VCaP (cell line): ENCODE data around the gene TEKTIP1.

Experiments
- H3K27ac ChIP-seq: fragments of 450-650 bp; 2 replicates; pipeline ENCODE4 v1.5.1; 2017
- CTCF ChIP-seq: fragments of 450-650 bp; conservative IDR thresholded peaks from 2 replicates; pipeline ENCODE4 v1.5.1; 2017; ENCODE audit warnings: mild to moderate bottlenecking, moderate library complexity

The TEKTIP1 gene

GRCh38 chr19:3522421-3523360 is 16.3 kb upstream of the TEKTIP1 start:
- TF ChIP-seq CTCF: no peak
- no peak overlapping the region for H3K27ac ChIP-seq

GRCh38 chr19:3523361-3524077 is 15.5 kb upstream of the TEKTIP1 start:
- H3K27ac ChIP-seq: no peak overlapping the region
- TF ChIP-seq CTCF: no peak

- no peak for TF ChIP-seq CTCF
- H3K27ac ChIP-seq: no peak overlapping the region
These were observed 14.7 kb upstream of the TEKTIP1 start for GRCh38 chr19:3524078-3524842.

- no peak overlapping the region for H3K27ac ChIP-seq
- TF ChIP-seq CTCF: no peak
These were observed 14.0 kb upstream of the TEKTIP1 start for GRCh38 chr19:3524904-3525451.

DNA sequence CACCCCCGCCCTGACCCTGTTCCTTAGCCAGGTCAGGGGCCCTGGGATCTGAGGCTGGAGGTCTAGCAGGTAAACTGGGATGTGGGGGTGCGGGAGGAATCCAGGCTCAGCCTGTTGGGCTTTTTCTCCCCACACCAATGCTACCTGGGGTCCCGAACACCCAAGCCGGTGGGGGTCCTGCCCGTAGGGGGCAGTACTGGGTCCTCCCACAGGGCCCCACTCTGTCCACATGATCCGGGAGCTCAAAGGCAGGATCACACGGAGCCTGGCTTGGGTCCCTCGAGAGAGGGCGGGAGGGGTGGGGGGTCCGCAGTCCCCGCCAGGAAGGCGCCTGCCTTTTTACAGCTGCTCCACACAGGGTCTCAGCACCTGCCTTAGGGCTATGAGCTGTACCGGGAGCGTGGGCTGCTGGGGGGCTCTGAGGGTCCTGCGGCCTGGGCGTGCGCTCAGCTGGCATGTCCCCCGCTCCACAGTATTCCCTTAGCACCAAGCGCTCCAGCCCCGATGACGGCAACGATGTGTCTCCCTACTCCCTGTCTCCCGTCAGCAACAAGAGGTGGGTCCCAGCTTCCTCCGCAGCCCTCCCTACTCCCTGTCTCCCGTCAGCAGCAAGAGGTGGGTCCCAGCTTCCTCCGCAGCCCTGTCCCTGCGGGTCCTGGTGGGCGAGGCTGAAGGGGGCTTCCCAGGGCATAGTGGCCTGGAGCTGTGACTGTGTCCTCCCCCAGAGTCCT is 12.3 kb upstream of the TEKTIP1 start:
- no peak for TF ChIP-seq CTCF
- no peak overlapping the region for H3K27ac ChIP-seq

DNA sequence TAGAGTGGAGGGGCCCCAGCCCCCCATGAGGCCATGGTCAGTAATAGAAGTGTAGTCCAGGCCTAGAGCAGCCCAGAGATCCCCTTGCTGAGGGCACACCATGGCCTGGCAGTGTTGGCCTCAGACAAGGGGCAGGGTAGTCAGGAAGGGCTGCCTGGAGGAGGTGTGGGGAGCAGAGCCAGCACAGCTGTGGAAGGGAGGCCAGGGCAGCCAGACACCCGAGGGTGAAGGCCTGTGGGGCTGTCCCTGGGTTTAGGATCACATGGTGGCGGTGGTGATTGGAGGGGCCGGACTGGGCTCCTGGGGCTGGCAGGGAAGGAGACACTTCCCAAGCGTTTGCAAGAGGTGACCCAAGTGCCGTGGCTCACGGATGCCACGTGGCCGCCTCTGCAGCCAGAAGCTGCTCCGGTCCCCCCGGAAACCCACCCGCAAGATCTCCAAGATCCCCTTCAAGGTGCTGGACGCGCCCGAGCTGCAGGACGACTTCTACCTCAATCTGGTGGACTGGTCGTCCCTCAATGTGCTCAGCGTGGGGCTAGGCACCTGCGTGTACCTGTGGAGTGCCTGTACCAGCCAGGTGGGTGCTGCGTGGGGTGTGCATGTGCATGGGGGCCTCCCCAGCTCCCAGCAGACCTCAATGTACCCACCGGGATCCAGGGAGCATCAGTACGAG is 11.6 kb upstream of the TEKTIP1 start:
- H3K27ac ChIP-seq: no peak overlapping the region
- TF ChIP-seq CTCF: no peak
